ENCODE measurements around the gene ABCG5.
A peak's percentile ranks its signal among the peaks of the same experiment; 100 is the strongest.

Gene ABCG5

GRCh38 chr2:43840965-43841364 lies 2.3 kb upstream of the ABCG5 start:
- no peaks in the 10 kb centered on the region for H3K4me1 ChIP-seq (ENCODE audit: control insufficient read depth, insufficient read depth, low read length)

GRCh38 chr2:43839776-43840564 lies 1.3 kb upstream of the ABCG5 start:
- Histone ChIP-seq H3K9me3 (ENCODE audit: control insufficient read depth, insufficient read depth, low read length) (no peaks in the 10 kb centered on the region), H3K27me3 (ENCODE audit: control insufficient read depth, insufficient read depth, low read length) (no peaks in the 10 kb centered on the region), H3K4me1 (ENCODE audit: control insufficient read depth, insufficient read depth, low read length) (no peaks in the 10 kb centered on the region), H3K4me3 (ENCODE audit: low read depth, low read length) (no peak overlapping the region), H3K36me3 (ENCODE audit: control insufficient read depth, insufficient read depth, low read length) (no peaks in the 10 kb centered on the region), H3K9ac (ENCODE audit: low read depth, low read length) (no peak overlapping the region)

More at GRCh38 chr2:43840965-43841364, 2.3 kb upstream of the ABCG5 start:
- Histone ChIP-seq H3K4me3 (ENCODE audit: low read depth, low read length) (no peak overlapping the region), H3K27me3 (ENCODE audit: control insufficient read depth, insufficient read depth, low read length) (no peaks in the 10 kb centered on the region), H3K36me3 (ENCODE audit: control insufficient read depth, insufficient read depth, low read length) (no peaks in the 10 kb centered on the region), H3K9me3 (ENCODE audit: control insufficient read depth, insufficient read depth, low read length) (no peaks in the 10 kb centered on the region), H3K9ac (ENCODE audit: low read depth, low read length) (no peak overlapping the region)

GRCh38 chr2:43837831-43838559 lies 644 bp downstream of the ABCG5 start:
- no peaks in the 10 kb centered on the region for H3K27me3 ChIP-seq (ENCODE audit: control insufficient read depth, insufficient read depth, low read length)
- no peaks in the 10 kb centered on the region for H3K36me3 ChIP-seq (ENCODE audit: control insufficient read depth, insufficient read depth, low read length)
- no peaks in the 10 kb centered on the region for H3K4me1 ChIP-seq (ENCODE audit: control insufficient read depth, insufficient read depth, low read length)
- no peaks in the 10 kb centered on the region for H3K9me3 ChIP-seq (ENCODE audit: control insufficient read depth, insufficient read depth, low read length)
- H3K9ac ChIP-seq (ENCODE audit: low read depth, low read length), result no peak overlapping the region
- no peak overlapping the region for H3K4me3 ChIP-seq (ENCODE audit: low read depth, low read length)

- Histone ChIP-seq H3K4me3 (ENCODE audit: low read depth, low read length) (no peak overlapping the region), H3K9me3 (ENCODE audit: control insufficient read depth, insufficient read depth, low read length) (no peaks in the 10 kb centered on the region), H3K4me1 (ENCODE audit: control insufficient read depth, insufficient read depth, low read length) (peaks cover 6% of the 10 kb centered on the region), H3K27me3 (ENCODE audit: control insufficient read depth, insufficient read depth, low read length) (peaks cover 7% of the 10 kb centered on the region), H3K9ac (ENCODE audit: low read depth, low read length) (no peak overlapping the region), H3K36me3 (ENCODE audit: control insufficient read depth, insufficient read depth, low read length) (no peaks in the 10 kb centered on the region)
Measured at GRCh38 chr2:43837033-43837432, 1.6 kb downstream of the ABCG5 start.

DNA sequence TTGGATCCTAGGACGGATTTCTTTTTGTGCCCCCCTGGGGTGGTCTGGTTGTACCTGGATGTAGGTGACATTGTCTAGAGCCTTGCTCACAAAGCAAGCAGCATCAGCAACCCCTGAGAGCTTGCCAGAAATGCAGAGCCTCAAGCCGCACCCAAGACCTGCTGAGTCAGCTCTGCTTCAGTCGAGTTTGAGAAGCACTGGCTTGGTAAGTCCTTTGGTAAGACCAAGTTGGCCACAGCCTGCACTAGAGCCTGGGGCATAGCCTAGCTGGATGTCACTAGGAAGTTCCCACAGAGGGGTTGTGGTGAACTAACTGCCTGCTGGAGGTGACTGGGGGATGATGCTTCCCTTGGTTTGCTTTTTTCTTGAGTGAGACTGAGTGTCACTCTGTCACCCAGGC lies 6.2 kb downstream of the ABCG5 start:
- Histone ChIP-seq H3K27me3 (ENCODE audit: control insufficient read depth, insufficient read depth, low read length) (peaks cover 31% of the 10 kb centered on the region), H3K9me3 (ENCODE audit: control insufficient read depth, insufficient read depth, low read length) (no peaks in the 10 kb centered on the region), H3K4me1 (ENCODE audit: control insufficient read depth, insufficient read depth, low read length) (peaks cover 6% of the 10 kb centered on the region), H3K9ac (ENCODE audit: low read depth, low read length) (no peak overlapping the region), H3K36me3 (ENCODE audit: control insufficient read depth, insufficient read depth, low read length) (no peaks in the 10 kb centered on the region), H3K4me3 (ENCODE audit: low read depth, low read length) (peak overlapping the region; percentile 51)

GRCh38 chr2:43831543-43832294 lies 6.9 kb downstream of the ABCG5 start:
- Histone ChIP-seq H3K36me3 (ENCODE audit: control insufficient read depth, insufficient read depth, low read length) (no peaks in the 10 kb centered on the region), H3K4me1 (ENCODE audit: control insufficient read depth, insufficient read depth, low read length) (peaks cover 6% of the 10 kb centered on the region), H3K9me3 (ENCODE audit: control insufficient read depth, insufficient read depth, low read length) (no peaks in the 10 kb centered on the region), H3K4me3 (ENCODE audit: low read depth, low read length) (peak overlapping the region; percentile 51), H3K9ac (ENCODE audit: low read depth, low read length) (no peak overlapping the region), H3K27me3 (ENCODE audit: control insufficient read depth, insufficient read depth, low read length) (peaks cover 31% of the 10 kb centered on the region)

- H3K9me3 ChIP-seq (ENCODE audit: control insufficient read depth, insufficient read depth, low read length), result no peaks in the 10 kb centered on the region
- peaks cover 22% of the 10 kb centered on the region for H3K27me3 ChIP-seq (ENCODE audit: control insufficient read depth, insufficient read depth, low read length)
- H3K4me1 ChIP-seq (ENCODE audit: control insufficient read depth, insufficient read depth, low read length), result no peaks in the 10 kb centered on the region
- H3K36me3 ChIP-seq (ENCODE audit: control insufficient read depth, insufficient read depth, low read length), result no peaks in the 10 kb centered on the region
- H3K9ac ChIP-seq (ENCODE audit: low read depth, low read length), result no peak overlapping the region
- H3K4me3 ChIP-seq (ENCODE audit: low read depth, low read length), result no peak overlapping the region
Measured at GRCh38 chr2:43826305-43827250, 12.1 kb downstream of the ABCG5 start.

- Histone ChIP-seq H3K4me3 (ENCODE audit: low read depth, low read length) (no peak overlapping the region), H3K9ac (ENCODE audit: low read depth, low read length) (no peak overlapping the region), H3K4me1 (ENCODE audit: control insufficient read depth, insufficient read depth, low read length) (no peaks in the 10 kb centered on the region), H3K36me3 (ENCODE audit: control insufficient read depth, insufficient read depth, low read length) (no peaks in the 10 kb centered on the region), H3K9me3 (ENCODE audit: control insufficient read depth, insufficient read depth, low read length) (no peaks in the 10 kb centered on the region), H3K27me3 (ENCODE audit: control insufficient read depth, insufficient read depth, low read length) (peaks cover 15% of the 10 kb centered on the region)
Measured at GRCh38 chr2:43825841-43826240, 12.8 kb downstream of the ABCG5 start.

GRCh38 chr2:43824951-43825493 lies 13.6 kb downstream of the ABCG5 start:
- no peaks in the 10 kb centered on the region for H3K4me1 ChIP-seq (ENCODE audit: control insufficient read depth, insufficient read depth, low read length)
- H3K36me3 ChIP-seq (ENCODE audit: control insufficient read depth, insufficient read depth, low read length), result no peaks in the 10 kb centered on the region
- no peak overlapping the region for H3K4me3 ChIP-seq (ENCODE audit: low read depth, low read length)

GRCh38 chr2:43824512-43824911 lies 14.1 kb downstream of the ABCG5 start:
- Histone ChIP-seq H3K4me1 (ENCODE audit: control insufficient read depth, insufficient read depth, low read length) (no peaks in the 10 kb centered on the region), H3K9me3 (ENCODE audit: control insufficient read depth, insufficient read depth, low read length) (no peaks in the 10 kb centered on the region), H3K27me3 (ENCODE audit: control insufficient read depth, insufficient read depth, low read length) (peaks cover 2% of the 10 kb centered on the region), H3K9ac (ENCODE audit: low read depth, low read length) (no peak overlapping the region), H3K4me3 (ENCODE audit: low read depth, low read length) (no peak overlapping the region), H3K36me3 (ENCODE audit: control insufficient read depth, insufficient read depth, low read length) (no peaks in the 10 kb centered on the region)

More at GRCh38 chr2:43824951-43825493, 13.6 kb downstream of the ABCG5 start:
- Histone ChIP-seq H3K9ac (ENCODE audit: low read depth, low read length) (no peak overlapping the region), H3K27me3 (ENCODE audit: control insufficient read depth, insufficient read depth, low read length) (peaks cover 7% of the 10 kb centered on the region), H3K9me3 (ENCODE audit: control insufficient read depth, insufficient read depth, low read length) (no peaks in the 10 kb centered on the region)

- no peak overlapping the region for H3K9ac ChIP-seq (ENCODE audit: low read depth, low read length)
- no peak overlapping the region for H3K4me3 ChIP-seq (ENCODE audit: low read depth, low read length)
- H3K36me3 ChIP-seq (ENCODE audit: control insufficient read depth, insufficient read depth, low read length), result no peaks in the 10 kb centered on the region
- no peaks in the 10 kb centered on the region for H3K4me1 ChIP-seq (ENCODE audit: control insufficient read depth, insufficient read depth, low read length)
- no peaks in the 10 kb centered on the region for H3K9me3 ChIP-seq (ENCODE audit: control insufficient read depth, insufficient read depth, low read length)
- no peaks in the 10 kb centered on the region for H3K27me3 ChIP-seq (ENCODE audit: control insufficient read depth, insufficient read depth, low read length)
Measured at GRCh38 chr2:43823751-43824150, 14.9 kb downstream of the ABCG5 start.

Data from iPS-15b (cell line).